SK-N-SH (cell line): ENCODE results near the gene MYOCD. TPM values are rescaled to one million over a fixed set of nuclear protein-coding genes. Genes with fewer than 3 reads are reported as not detected.

Experiments used
- CTCF ChIA-PET: fragments of 300-600, 350-600 bp; formaldehyde crosslinking; extraction: SDS; loops from one replicate; lab custom pipeline; 2021; lab: Yijun Ruan, JAX
- POLR2A ChIA-PET: fragments of 350-600 bp; sonication (Branson Sonifier 250); formaldehyde crosslinking; extraction: SDS; loops from one replicate; lab custom pipeline; 2020; ENCODE audit warnings: antibody characterized with exemption, inconsistent platforms; lab: Yijun Ruan, JAX
- DNase-seq: peaks from one replicate; pipeline ENCODE4 v3.0.0; 2012
- H2AFZ ChIP-seq: fragments of 200-600 bp; sonication (generic); 2 replicates; pipeline ENCODE4 v1.8.1; 2016; ENCODE audit warnings: antibody characterized with exemption, mild to moderate bottlenecking, low read depth
- H3F3A ChIP-seq: fragments of 200-600 bp; sonication (generic); replicated peaks from 2 replicates; pipeline ENCODE3; 2016; ENCODE audit warnings: antibody characterized with exemption, mild to moderate bottlenecking; ENCODE audit not compliant: insufficient read depth
- H3K27ac ChIP-seq, 2 experiments: fragments of 200-500 bp in 1 of 2; fragments of 200-600 bp in 1 of 2; sonication (Bioruptor generic) in 1 of 2; sonication (generic), shearing (Covaris generic) in 1 of 2; 2 replicates each; pipeline versions ENCODE4 v1.5.1 to v1.6.1; 2014 to 2016; ENCODE audit warnings: low read depth in 2 of 2, inconsistent platforms in 1 of 2, low read length in 1 of 2, mild to moderate bottlenecking in 1 of 2, mixed read lengths in 1 of 2
- H3K27me3 ChIP-seq: fragments of 200-600 bp; sonication (generic), shearing (Covaris generic); 2 replicates; pipeline ENCODE4 v1.6.1; 2016; ENCODE audit warnings: mixed run types; ENCODE audit not compliant: insufficient read depth
- H3K36me3 ChIP-seq, 2 experiments: fragments of 200-500 bp in 1 of 2; fragments of 200-600 bp in 1 of 2; sonication (Bioruptor generic) in 1 of 2; sonication (generic) in 1 of 2; replicated peaks in 1 of 2; 2 replicates each; pipeline versions ENCODE3 to v1.5.1; 2014 to 2016; ENCODE audit warnings: low read length in 1 of 2, mild to moderate bottlenecking in 1 of 2; ENCODE audit not compliant: insufficient read depth in 2 of 2, control insufficient read depth in 1 of 2
- H3K4me1 ChIP-seq, 2 experiments: fragments of 200-500 bp in 1 of 2; fragments of 200-600 bp in 1 of 2; sonication (Bioruptor generic) in 1 of 2; sonication (generic), shearing (Covaris generic) in 1 of 2; 2 replicates each; pipeline versions ENCODE4 v1.5.1 to v1.6.1; 2014 to 2016; ENCODE audit warnings: low read depth in 1 of 2, low read length in 1 of 2, mixed run types in 1 of 2; ENCODE audit not compliant: insufficient read depth in 2 of 2, control insufficient read depth in 1 of 2
- H3K4me2 ChIP-seq: fragments of 200-600 bp; sonication (generic), shearing (Covaris generic); 2 replicates; pipeline ENCODE4 v1.6.1; 2017; ENCODE audit warnings: mixed run types
- H3K4me3 ChIP-seq, 2 experiments: fragments of 200-500 bp in 1 of 2; fragments of 200-600 bp in 1 of 2; sonication (Bioruptor generic) in 1 of 2; sonication (generic), shearing (Covaris generic) in 1 of 2; 2 replicates each; pipeline versions ENCODE4 v1.5.1 to v1.8.1; 2014 to 2016; ENCODE audit warnings: low read depth in 2 of 2, inconsistent platforms in 1 of 2, low read length in 1 of 2, mild to moderate bottlenecking in 1 of 2, mixed read lengths in 1 of 2, moderate library complexity in 1 of 2
- H3K79me2 ChIP-seq: fragments of 200-600 bp; sonication (generic); 2 replicates; pipeline ENCODE4 v1.8.1; 2017; ENCODE audit warnings: mild to moderate bottlenecking; ENCODE audit not compliant: insufficient read depth
- H3K9ac ChIP-seq: fragments of 200-600 bp; sonication (generic); 2 replicates; pipeline ENCODE4 v1.6.1; 2017; ENCODE audit warnings: mixed run types
- H3K9me2 ChIP-seq: fragments of 200-600 bp; sonication (generic); 2 replicates; pipeline ENCODE4 v1.6.1; 2017; ENCODE audit warnings: mixed run types
- H3K9me3 ChIP-seq: fragments of 200-600 bp; sonication (generic); 2 replicates; pipeline ENCODE4 v1.6.1; 2017; ENCODE audit warnings: mixed run types, mild to moderate bottlenecking, moderate library complexity
- H4K20me1 ChIP-seq: fragments of 200-600 bp; sonication (generic); 2 replicates; pipeline ENCODE4 v1.6.1; 2017; ENCODE audit warnings: mild to moderate bottlenecking, mixed run types; ENCODE audit not compliant: insufficient read depth
- CHD2 ChIP-seq: fragments of 150-350 bp; IDR thresholded peaks from 2 replicates; pipeline ENCODE4 v1.6.1; 2018; ENCODE audit warnings: low read length; ENCODE audit not compliant: partially characterized antibody
- ELF1 ChIP-seq: IDR thresholded peaks from 2 replicates; pipeline ENCODE4 v1.4.0; 2012
- FOSL2 ChIP-seq: IDR thresholded peaks from 2 replicates; pipeline ENCODE4 v1.4.0; 2012; ENCODE audit warnings: low read depth, mild to moderate bottlenecking, moderate library complexity, borderline replicate concordance
- GABPA ChIP-seq: IDR thresholded peaks from 2 replicates; pipeline ENCODE4 v1.4.0; 2012; ENCODE audit warnings: low read depth, mild to moderate bottlenecking
- MXI1 ChIP-seq: IDR thresholded peaks from 2 replicates; pipeline ENCODE4 v1.6.1; 2012; ENCODE audit warnings: mild to moderate bottlenecking, low read depth, low read length, improper control_type of control experiment
- NFIC ChIP-seq: IDR thresholded peaks from 2 replicates; pipeline ENCODE4 v1.4.0; 2012; ENCODE audit warnings: borderline replicate concordance
- PBX3 ChIP-seq: IDR thresholded peaks from 2 replicates; pipeline ENCODE4; 2012
- SIN3A ChIP-seq: IDR thresholded peaks from 2 replicates; pipeline ENCODE4 v1.6.1; 2012; ENCODE audit warnings: low read depth, mild to moderate bottlenecking, low read length, moderate library complexity, borderline replicate concordance
- SMC3 ChIP-seq: IDR thresholded peaks from 2 replicates; pipeline ENCODE4 v1.6.1; 2012; ENCODE audit warnings: low read depth, low read length, improper control_type of control experiment
- TAF1 ChIP-seq: IDR thresholded peaks from 2 replicates; pipeline ENCODE4 v1.6.1; 2012; ENCODE audit warnings: low read depth, mild to moderate bottlenecking, low read length, moderate library complexity, borderline replicate concordance
- WGBS: methylation state at CpG from one replicate; pipeline ENCODE4 v1.1.6; 2017; ENCODE audit warnings: low lambda C conversion rate; 5-methylcytosine and 5-hydroxymethylcytosine counted together
- polyA plus RNA-seq, 3 experiments: library from polyadenylated mRNA; depleted of rRNA; stranded (reverse); fragments of >200 nt; gene quantifications; 2 replicates each; pipeline ENCODE4 v1.2.3, GENCODE V29; 2012
- TF ChIP-seq, protein P1 (sequence below): fragments of 150-350 bp; IDR thresholded peaks from 2 replicates; pipeline ENCODE4 v1.6.1; 2016; ENCODE audit warnings: mild to moderate bottlenecking, low read depth, low read length
- TF ChIP-seq, protein P2 (sequence below): IDR thresholded peaks from 2 replicates; pipeline ENCODE4 v1.6.1; 2012; ENCODE audit warnings: mild to moderate bottlenecking, low read depth, low read length, moderate library complexity
- TF ChIP-seq, protein P3 (sequence below): IDR thresholded peaks from 2 replicates; pipeline ENCODE4 v1.4.0; 2012; ENCODE audit warnings: low read depth

MYOCD gene
- polyA plus RNA-seq, 1 of the 3 experiments (the other 2 are of a cell fraction): not detected

GRCh38 chr17:12814718-12815117 lies 149.0 kb downstream of the MYOCD start:
- no peaks in the 10 kb centered on the region for H3K9me3 ChIP-seq
- no peak overlapping the region for H3K4me2 ChIP-seq
- H3F3A ChIP-seq: no peaks in the 10 kb centered on the region
- no peak for DNase-seq
- no peaks in the 10 kb centered on the region; the same call in 1 of the 2 replicates for H3K27me3 ChIP-seq
- H3K4me3 ChIP-seq: no peak overlapping the region
- H2AFZ ChIP-seq: no peak overlapping the region
- H3K4me1 ChIP-seq: no peaks in the 10 kb centered on the region
- H3K79me2 ChIP-seq: no peaks in the 10 kb centered on the region
- no peaks in the 10 kb centered on the region for H3K9me2 ChIP-seq
- ChIA-PET POLR2A (no interaction called here), CTCF (no interaction called here)
- no peaks in the 10 kb centered on the region for H4K20me1 ChIP-seq
- no peaks in the 10 kb centered on the region for H3K36me3 ChIP-seq
- WGBS: 27% methylated on average over 2 of the region's 2 CpGs
- no peak overlapping the region for H3K27ac ChIP-seq
- TF ChIP-seq, protein P1, sequence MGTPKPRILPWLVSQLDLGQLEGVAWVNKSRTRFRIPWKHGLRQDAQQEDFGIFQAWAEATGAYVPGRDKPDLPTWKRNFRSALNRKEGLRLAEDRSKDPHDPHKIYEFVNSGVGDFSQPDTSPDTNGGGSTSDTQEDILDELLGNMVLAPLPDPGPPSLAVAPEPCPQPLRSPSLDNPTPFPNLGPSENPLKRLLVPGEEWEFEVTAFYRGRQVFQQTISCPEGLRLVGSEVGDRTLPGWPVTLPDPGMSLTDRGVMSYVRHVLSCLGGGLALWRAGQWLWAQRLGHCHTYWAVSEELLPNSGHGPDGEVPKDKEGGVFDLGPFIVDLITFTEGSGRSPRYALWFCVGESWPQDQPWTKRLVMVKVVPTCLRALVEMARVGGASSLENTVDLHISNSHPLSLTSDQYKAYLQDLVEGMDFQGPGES: no peak
- no peak for TF ChIP-seq FOSL2
- TF ChIP-seq, protein P2, sequence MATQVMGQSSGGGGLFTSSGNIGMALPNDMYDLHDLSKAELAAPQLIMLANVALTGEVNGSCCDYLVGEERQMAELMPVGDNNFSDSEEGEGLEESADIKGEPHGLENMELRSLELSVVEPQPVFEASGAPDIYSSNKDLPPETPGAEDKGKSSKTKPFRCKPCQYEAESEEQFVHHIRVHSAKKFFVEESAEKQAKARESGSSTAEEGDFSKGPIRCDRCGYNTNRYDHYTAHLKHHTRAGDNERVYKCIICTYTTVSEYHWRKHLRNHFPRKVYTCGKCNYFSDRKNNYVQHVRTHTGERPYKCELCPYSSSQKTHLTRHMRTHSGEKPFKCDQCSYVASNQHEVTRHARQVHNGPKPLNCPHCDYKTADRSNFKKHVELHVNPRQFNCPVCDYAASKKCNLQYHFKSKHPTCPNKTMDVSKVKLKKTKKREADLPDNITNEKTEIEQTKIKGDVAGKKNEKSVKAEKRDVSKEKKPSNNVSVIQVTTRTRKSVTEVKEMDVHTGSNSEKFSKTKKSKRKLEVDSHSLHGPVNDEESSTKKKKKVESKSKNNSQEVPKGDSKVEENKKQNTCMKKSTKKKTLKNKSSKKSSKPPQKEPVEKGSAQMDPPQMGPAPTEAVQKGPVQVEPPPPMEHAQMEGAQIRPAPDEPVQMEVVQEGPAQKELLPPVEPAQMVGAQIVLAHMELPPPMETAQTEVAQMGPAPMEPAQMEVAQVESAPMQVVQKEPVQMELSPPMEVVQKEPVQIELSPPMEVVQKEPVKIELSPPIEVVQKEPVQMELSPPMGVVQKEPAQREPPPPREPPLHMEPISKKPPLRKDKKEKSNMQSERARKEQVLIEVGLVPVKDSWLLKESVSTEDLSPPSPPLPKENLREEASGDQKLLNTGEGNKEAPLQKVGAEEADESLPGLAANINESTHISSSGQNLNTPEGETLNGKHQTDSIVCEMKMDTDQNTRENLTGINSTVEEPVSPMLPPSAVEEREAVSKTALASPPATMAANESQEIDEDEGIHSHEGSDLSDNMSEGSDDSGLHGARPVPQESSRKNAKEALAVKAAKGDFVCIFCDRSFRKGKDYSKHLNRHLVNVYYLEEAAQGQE: no peak
- no peak for TF ChIP-seq NFIC
- no peak for TF ChIP-seq GABPA
- no peak for TF ChIP-seq TAF1
- no peak for TF ChIP-seq CHD2
- TF ChIP-seq, protein P3, sequence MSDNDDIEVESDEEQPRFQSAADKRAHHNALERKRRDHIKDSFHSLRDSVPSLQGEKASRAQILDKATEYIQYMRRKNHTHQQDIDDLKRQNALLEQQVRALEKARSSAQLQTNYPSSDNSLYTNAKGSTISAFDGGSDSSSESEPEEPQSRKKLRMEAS: no peak
- TF ChIP-seq ELF1: no peak
- TF ChIP-seq SMC3: no peak
- TF ChIP-seq MXI1: no peak
- no peak for TF ChIP-seq SIN3A
- no peak for TF ChIP-seq PBX3
- TF ChIP-seq, all 33 proteins: peak for 0
- no peak overlapping the region for H3K9ac ChIP-seq
